AG08395 (cell line): Measurements from ENCODE around the gene IGSF1.

Source experiments
- DNase-seq: peaks from one replicate; pipeline ENCODE4 v3.0.0; 2012; ENCODE audit warnings: mixed read lengths, low spot score

IGSF1 gene

GRCh38 chrX:131288738-131289511 is at the start of gene IGSF1:
IGSF1 (minus strand) TSS chrX:131289306; CDS start chrX:131286674, 2,632 bp downstream.
- no peak for DNase-seq

- no peak for DNase-seq
Observed at GRCh38 chrX:131332331-131332730, 43.2 kb upstream of the IGSF1 start.

GRCh38 chrX:131331152-131331551 is 42.0 kb upstream of the IGSF1 start:
- DNase-seq: no peak

GRCh38 chrX:131330735-131331134 is 41.6 kb upstream of the IGSF1 start:
- DNase-seq: no peak

GRCh38 chrX:131322651-131323050 is 33.5 kb upstream of the IGSF1 start:
- DNase-seq: no peak

GRCh38 chrX:131317326-131317725 is 28.2 kb upstream of the IGSF1 start:
- no peak for DNase-seq

GRCh38 chrX:131316260-131316659 is 27.2 kb upstream of the IGSF1 start:
- no peak for DNase-seq

- no peak for DNase-seq
Observed at GRCh38 chrX:131308980-131309379, 19.9 kb upstream of the IGSF1 start.

- DNase-seq: no peak
Observed at GRCh38 chrX:131306601-131307000, 17.5 kb upstream of the IGSF1 start.

- DNase-seq: no peak
Observed at GRCh38 chrX:131305926-131306325, 16.8 kb upstream of the IGSF1 start.

- no peak for DNase-seq
Observed at GRCh38 chrX:131302701-131303100, 13.6 kb upstream of the IGSF1 start.

- DNase-seq: no peak
Observed at GRCh38 chrX:131301155-131301554, 12.0 kb upstream of the IGSF1 start.

GRCh38 chrX:131298846-131299245 is 9.7 kb upstream of the IGSF1 start:
- no peak for DNase-seq

GRCh38 chrX:131298036-131298435 is 8.9 kb upstream of the IGSF1 start:
- no peak for DNase-seq

- no peak for DNase-seq
Observed at GRCh38 chrX:131289527-131289926, 421 bp upstream of the IGSF1 start.

GRCh38 chrX:131288188-131288587 is 918 bp downstream of the IGSF1 start:
- no peak for DNase-seq

GRCh38 chrX:131287560-131288179 is 1.4 kb downstream of the IGSF1 start:
- no peak for DNase-seq

GRCh38 chrX:131279617-131280016 is 9.5 kb downstream of the IGSF1 start:
- DNase-seq: no peak

- DNase-seq: no peak
Observed at GRCh38 chrX:131279197-131279596, 9.9 kb downstream of the IGSF1 start.

GRCh38 chrX:131277543-131278136 is 11.5 kb downstream of the IGSF1 start:
- no peak for DNase-seq

- no peak for DNase-seq
Observed at GRCh38 chrX:131273011-131273410, 16.1 kb downstream of the IGSF1 start.

GRCh38 chrX:131271826-131272225 is 17.3 kb downstream of the IGSF1 start:
- no peak for DNase-seq

- no peak for DNase-seq
Observed at GRCh38 chrX:131271274-131271673, 17.8 kb downstream of the IGSF1 start.
